ENCODE results near the gene MAP2K7. TPM values are rescaled to one million over a fixed set of nuclear protein-coding genes. Genes with fewer than 3 reads are reported as not detected.

Gene MAP2K7
- total RNA-seq, 4 donors from 2014 or later = 11.1 to 31.2 (median 20.9) TPM

GRCh38 chr19:7879836-7880235, 23.8 kb upstream of the MAP2K7 start:
- Histone ChIP-seq H3K27me3 (peaks cover 0 to 18% of the 10 kb centered on the region in 2 donors), H3K4me3 (no peak overlapping the region), H3K36me3 (no peaks in the 10 kb centered on the region), H3K4me1 (no peaks in the 10 kb centered on the region), H3K27ac (no peak overlapping the region), H3K9me3 (no peaks in the 10 kb centered on the region)
- no peak for DNase-seq (ENCODE audit: low spot score in 2 of 2)
- WGBS, 2 donors = 86% methylated on average over 19 of the region's 19 CpGs
- TF ChIP-seq POLR2A (IDR thresholded peaks at IDR 0.05) (no peak), EP300 (IDR thresholded peaks at IDR 0.05) (no peak), CTCF (IDR thresholded peaks at IDR 0.05) (no peak)

DNA sequence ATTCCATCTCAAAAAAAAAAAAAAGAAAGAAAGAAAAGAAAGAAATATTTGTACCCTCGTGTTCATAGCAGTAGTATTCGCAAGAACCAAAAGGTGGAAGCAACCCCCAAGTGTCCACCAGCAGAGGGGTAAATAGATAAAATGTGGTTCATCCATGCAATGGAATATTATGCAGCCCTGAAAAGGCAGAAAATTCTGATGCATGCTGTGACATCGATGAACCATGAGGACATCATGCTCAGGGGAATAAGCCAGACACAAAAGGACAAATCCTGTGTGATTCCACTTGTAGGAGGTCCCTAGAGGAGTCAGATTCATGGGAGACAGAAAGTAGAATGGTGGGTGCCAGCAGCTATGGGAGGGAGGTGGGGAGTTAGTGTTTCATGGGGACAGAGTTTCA, 21.8 kb upstream of the MAP2K7 start:
- Histone ChIP-seq H3K9me3 (no peaks in the 10 kb centered on the region), H3K4me3 (no peak overlapping the region), H3K4me1 (no peaks in the 10 kb centered on the region), H3K27ac (no peak overlapping the region), H3K27me3 (peaks cover 0 to 12% of the 10 kb centered on the region in 2 donors), H3K36me3 (no peaks in the 10 kb centered on the region)
- DNase-seq (ENCODE audit: low spot score in 2 of 2) = no peak
- WGBS, 2 donors = 81 to 93% methylated on average over 3 of the region's 3 CpGs
- TF ChIP-seq CTCF (IDR thresholded peaks at IDR 0.05) (no peak), EP300 (IDR thresholded peaks at IDR 0.05) (no peak), POLR2A (IDR thresholded peaks at IDR 0.05) (no peak)

DNA sequence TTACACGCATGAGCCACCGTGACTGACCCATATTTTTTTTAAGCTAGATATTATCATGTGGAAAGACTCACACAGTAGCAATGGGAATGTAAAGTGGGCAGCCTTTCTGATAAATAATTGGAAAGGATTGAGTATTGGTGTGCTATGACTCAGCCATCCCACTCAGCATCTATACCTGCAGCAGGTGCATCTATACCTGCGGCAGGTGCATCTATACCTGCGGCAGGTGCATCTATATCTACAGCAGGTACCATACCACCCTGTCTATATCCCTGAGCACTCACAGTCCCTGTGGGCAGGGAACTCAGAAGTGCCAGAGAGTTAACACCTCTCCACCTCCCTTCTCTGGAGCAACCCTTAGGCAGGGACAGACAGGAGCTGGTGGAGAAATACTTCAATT, 20.6 kb upstream of the MAP2K7 start:
- TF ChIP-seq POLR2A (IDR thresholded peaks at IDR 0.05) (no peak), EP300 (IDR thresholded peaks at IDR 0.05) (no peak), CTCF (IDR thresholded peaks at IDR 0.05) (no peak)
- no peak for DNase-seq (ENCODE audit: low spot score in 2 of 2)
- 78 to 85% methylated on average over 4 of the region's 4 CpGs for WGBS, 2 donors
- H3K36me3 ChIP-seq = no peaks in the 10 kb centered on the region
- peaks cover 0 to 1% (median under 1%) of the 10 kb centered on the region in 4 donors for H3K4me1 ChIP-seq
- H3K27ac ChIP-seq = no peak overlapping the region
- no peak overlapping the region for H3K4me3 ChIP-seq
- H3K9me3 ChIP-seq = no peaks in the 10 kb centered on the region
- H3K27me3 ChIP-seq = peaks cover 0 to 22% of the 10 kb centered on the region in 2 donors

GRCh38 chr19:7883796-7884570, 19.7 kb upstream of the MAP2K7 start:
- H3K4me1 ChIP-seq = peaks cover 0 to 7% (median 2%) of the 10 kb centered on the region in 4 donors
- H3K4me3 ChIP-seq = no peak overlapping the region
- 65% methylated on average over 2 of the region's 2 CpGs for WGBS, 2 donors
- H3K27me3 ChIP-seq = peaks cover 0 to 30% of the 10 kb centered on the region in 2 donors
- no peak overlapping the region for H3K27ac ChIP-seq
- H3K36me3 ChIP-seq = no peaks in the 10 kb centered on the region
- H3K9me3 ChIP-seq = no peaks in the 10 kb centered on the region
- DNase-seq (ENCODE audit: low spot score in 2 of 2) = no peak
- TF ChIP-seq POLR2A (IDR thresholded peaks at IDR 0.05) = no peak
- TF ChIP-seq EP300 (IDR thresholded peaks at IDR 0.05) = no peak
- no peak for TF ChIP-seq CTCF (IDR thresholded peaks at IDR 0.05)

- H3K36me3 ChIP-seq = no peaks in the 10 kb centered on the region
- TF ChIP-seq CTCF (IDR thresholded peaks at IDR 0.05) (no peak), POLR2A (IDR thresholded peaks at IDR 0.05) (no peak), EP300 (IDR thresholded peaks at IDR 0.05) (no peak)
- H3K27me3 ChIP-seq = peaks cover 0 to 47% of the 10 kb centered on the region in 2 donors
- no peak overlapping the region for H3K4me3 ChIP-seq
- H3K27ac ChIP-seq = no peak overlapping the region
- 88 to 91% methylated on average over 8 of the region's 8 CpGs for WGBS, 2 donors
- H3K9me3 ChIP-seq = no peaks in the 10 kb centered on the region
- no peak for DNase-seq (ENCODE audit: low spot score in 2 of 2)
- peaks cover 0 to 7% (median 2%) of the 10 kb centered on the region in 4 donors for H3K4me1 ChIP-seq
These were observed 17.9 kb upstream of the MAP2K7 start for GRCh38 chr19:7885818-7886217.
